Spleen (tissue), 7 donors: ENCODE data around the gene FOXP1.

Source experiments
- CTCF ChIP-seq, 11 experiments: fragments of 200-600 bp in 7 of 11; fragments of 450-650 bp in 4 of 11; sonication (generic) in 4 of 11; IDR thresholded peaks in 8 of 11; conservative IDR thresholded peaks in 3 of 11; 1 replicate in 7 of 11; 2 replicates in 4 of 11; pipeline versions ENCODE4 v1.4.0 to v1.8.0; 2016 to 2021; ENCODE audit warnings: antibody characterized with exemption in 11 of 11, inconsistent platforms in 4 of 11, mild to moderate bottlenecking in 1 of 11
- POLR2A ChIP-seq, 3 donors: fragments of 450-650 bp; IDR thresholded peaks; one replicate each; pipeline ENCODE4 v1.5.1; 2017; ENCODE audit warnings: antibody characterized with exemption in 3 of 3, mild to moderate bottlenecking in 1 of 3
- donor health status: DM: no; HTN: no; CAD: no; lungs with moderate emphysema.
- donor health status: DM: no; HTN: no; CAD: no.
- donor health status: DM: no; HTN: no; CAD: no.

DNA sequence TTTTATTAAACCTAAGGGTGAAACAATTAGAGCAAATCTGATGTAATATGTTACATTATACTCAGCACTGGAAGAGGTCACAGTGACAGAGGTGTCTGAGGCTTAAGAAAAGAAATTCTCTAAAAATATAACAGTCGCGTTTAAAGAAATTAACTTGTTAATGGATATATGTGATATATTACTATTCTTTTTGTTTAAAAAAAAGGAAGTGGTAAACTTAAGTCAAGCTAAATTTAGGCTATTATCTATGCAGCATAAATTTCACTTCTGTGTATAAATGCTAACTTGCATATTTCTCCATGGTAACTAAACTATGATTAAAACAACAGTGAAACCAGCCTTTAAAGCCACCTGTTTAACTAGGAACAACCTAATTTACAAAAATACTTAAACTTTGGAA, 191.3 kb downstream of the FOXP1 start:
- TF ChIP-seq CTCF (IDR thresholded peaks at IDR 0.05 in 8 of 11, conservative IDR thresholded peaks at IDR 0.05 in 3 of 11): no peak
- no peak for TF ChIP-seq POLR2A (IDR thresholded peaks at IDR 0.05)
